IPS DF 4.7 (cell line): ENCODE results near the gene GXYLT2.
"Not testable (repeated sequence)": the region's sequence is repeated elsewhere in the genome, so short reads cannot be mapped to it uniquely, and the experiment has no call there.

ENCODE experiments used
- DNase-seq: peaks from one replicate; pipeline ENCODE4 v3.0.0-alpha.2; 2013; ENCODE audit warnings: low spot score; ENCODE audit errors: extremely low read depth

Gene GXYLT2

GRCh38 chr3:72892081-72892775 lies 4.4 kb downstream of the GXYLT2 start:
- DNase-seq, result no peak

GRCh38 chr3:72892870-72893269 lies 5.0 kb downstream of the GXYLT2 start:
- DNase-seq, result no peak

GRCh38 chr3:72894976-72895552 lies 7.2 kb downstream of the GXYLT2 start:
- DNase-seq, result no peak

GRCh38 chr3:72896996-72897757 lies 9.3 kb downstream of the GXYLT2 start:
- DNase-seq, result no peak

- no peak for DNase-seq
These were observed 9.8 kb downstream of the GXYLT2 start for GRCh38 chr3:72897758-72898007.

- no peak for DNase-seq
These were observed 11.5 kb downstream of the GXYLT2 start for GRCh38 chr3:72899349-72899765.

- DNase-seq, result no peak
These were observed 12.2 kb downstream of the GXYLT2 start for GRCh38 chr3:72900048-72900447.

- no peak for DNase-seq
These were observed 14.0 kb downstream of the GXYLT2 start for GRCh38 chr3:72901840-72902239.

GRCh38 chr3:72903004-72903403 lies 15.2 kb downstream of the GXYLT2 start:
- DNase-seq, result no peak

- DNase-seq, result no peak
These were observed 16.3 kb downstream of the GXYLT2 start for GRCh38 chr3:72904163-72904562.

- DNase-seq, result no peak
These were observed 18.3 kb downstream of the GXYLT2 start for GRCh38 chr3:72906154-72906553.

GRCh38 chr3:72907131-72907711 lies 19.4 kb downstream of the GXYLT2 start:
- no peak for DNase-seq

GRCh38 chr3:72907731-72908620 lies 20.1 kb downstream of the GXYLT2 start:
- DNase-seq, result no peak

- DNase-seq, result no peak
These were observed 21.7 kb downstream of the GXYLT2 start for GRCh38 chr3:72909591-72909990.

GRCh38 chr3:72912532-72912931 lies 24.7 kb downstream of the GXYLT2 start:
- DNase-seq, result no peak

GRCh38 chr3:72914383-72914782 lies 26.5 kb downstream of the GXYLT2 start:
- no peak for DNase-seq

- no peak for DNase-seq
These were observed 28.4 kb downstream of the GXYLT2 start for GRCh38 chr3:72916250-72916649.

GRCh38 chr3:72919520-72919919 lies 31.7 kb downstream of the GXYLT2 start:
- DNase-seq, result no peak

- no peak for DNase-seq
These were observed 36.2 kb downstream of the GXYLT2 start for GRCh38 chr3:72924055-72924454.

- DNase-seq, result not testable (repeated sequence)
These were observed 41.2 kb downstream of the GXYLT2 start for GRCh38 chr3:72928781-72929735.
